SK-N-MC (cell line): ENCODE results near the gene MED25.

ENCODE experiments used
- DNase-seq: peaks from one replicate; pipeline ENCODE4 v3.0.0-alpha.2; 2011; ENCODE audit warnings: low read depth, low spot score
- H3K27ac ChIP-seq: fragments of 200-600 bp; sonication (generic); 2 replicates; pipeline ENCODE4 v1.5.1; 2016; ENCODE audit warnings: mixed run types
- H3K36me3 ChIP-seq: fragments of 200-600 bp; sonication (generic); 2 replicates; pipeline ENCODE4 v1.6.1; 2017; ENCODE audit warnings: antibody characterized with exemption, low read length, mixed read lengths; ENCODE audit not compliant: insufficient read depth
- H3K4me3 ChIP-seq: fragments of 200-600 bp; sonication (generic); 2 replicates; pipeline ENCODE4 v1.5.1; 2016
- H3K9ac ChIP-seq: fragments of 200-600 bp; sonication (generic); 2 replicates; pipeline ENCODE4 v1.8.0; 2017; ENCODE audit warnings: mixed run types, mixed read lengths; ENCODE audit not compliant: insufficient read length
- H3K9me3 ChIP-seq: fragments of 200-600 bp; sonication (generic); 2 replicates; pipeline ENCODE4 v1.6.1; 2017; ENCODE audit warnings: low read depth, mild to moderate bottlenecking, antibody characterized with exemption, low read length, moderate library complexity, mixed read lengths
- EZH2 ChIP-seq: fragments of 200-600 bp; sonication (generic); IDR thresholded peaks from one replicate; pipeline ENCODE4 v1.6.1; 2017; ENCODE audit warnings: antibody characterized with exemption
- FOXP2 ChIP-seq: optimal IDR thresholded peaks from 2 replicates; pipeline ENCODE3; 2011; ENCODE audit warnings: mild to moderate bottlenecking, moderate library complexity; ENCODE audit not compliant: insufficient read depth; ENCODE audit errors: extremely low read length, control extremely low read depth
- POLR2AphosphoS5 ChIP-seq: IDR thresholded peaks from 2 replicates; pipeline ENCODE4 v1.6.1; 2012; ENCODE audit warnings: mild to moderate bottlenecking, low read depth, low read length, borderline replicate concordance

MED25 gene

GRCh38 chr19:49863254-49863934 lies 45.3 kb downstream of the MED25 start:
- H3K27ac ChIP-seq = peak overlapping the region; percentile 58
- no peak overlapping the region for H3K4me3 ChIP-seq
- TF ChIP-seq FOXP2 (no peak), EZH2 (no peak), POLR2AphosphoS5 (no peak)
- no peak for DNase-seq
- peaks cover 54% of the 10 kb centered on the region for H3K36me3 ChIP-seq
- no peak overlapping the region for H3K9ac ChIP-seq
- no peaks in the 10 kb centered on the region for H3K9me3 ChIP-seq

GRCh38 chr19:49863935-49864320 lies 45.8 kb downstream of the MED25 start:
- DNase-seq = no peak
- Histone ChIP-seq H3K9me3 (no peaks in the 10 kb centered on the region), H3K27ac (no peak overlapping the region), H3K36me3 (peaks cover 48% of the 10 kb centered on the region), H3K4me3 (no peak overlapping the region), H3K9ac (no peak overlapping the region)
- no peak for TF ChIP-seq POLR2AphosphoS5
- no peak for TF ChIP-seq EZH2
- no peak for TF ChIP-seq FOXP2

- DNase-seq = no peak
- TF ChIP-seq EZH2 = no peak
- TF ChIP-seq POLR2AphosphoS5 = no peak
- TF ChIP-seq FOXP2 = no peak
- no peaks in the 10 kb centered on the region for H3K9me3 ChIP-seq
- H3K36me3 ChIP-seq = peaks cover 42% of the 10 kb centered on the region
- peak overlapping the region; percentile 98; the same call in 1 of the 2 replicates for H3K4me3 ChIP-seq
- H3K9ac ChIP-seq = no peak overlapping the region
- no peak overlapping the region for H3K27ac ChIP-seq
Observed at GRCh38 chr19:49864890-49865289, 46.8 kb downstream of the MED25 start.

- peak; percentile 73 for DNase-seq
- no peaks in the 10 kb centered on the region for H3K9me3 ChIP-seq
- H3K27ac ChIP-seq = peak within 1 kb of the TSS; percentile 89
- H3K9ac ChIP-seq = peak within 1 kb of the TSS; percentile 77
- TF ChIP-seq POLR2AphosphoS5 (peak; percentile 70), FOXP2 (no peak)
- H3K4me3 ChIP-seq = peak within 1 kb of the TSS; percentile 98
- H3K36me3 ChIP-seq = peaks cover 29% of the 10 kb centered on the region
Observed at GRCh38 chr19:49866933-49867782, 49.1 kb downstream of the MED25 start, which contains the start of gene PNKP. PNKP (minus strand) TSS chr19:49867576; CDS start chr19:49867204, 372 bp downstream.

- Histone ChIP-seq H3K36me3 (peaks cover 19% of the 10 kb centered on the region), H3K9me3 (no peaks in the 10 kb centered on the region), H3K4me3 (peak overlapping the region; percentile 75), H3K9ac (no peak overlapping the region), H3K27ac (peak overlapping the region; percentile 82)
- DNase-seq = no peak
- TF ChIP-seq FOXP2 (no peak), POLR2AphosphoS5 (no peak), EZH2 (no peak)
Observed at GRCh38 chr19:49869009-49869483, 51.0 kb downstream of the MED25 start.

- H3K9me3 ChIP-seq = no peaks in the 10 kb centered on the region
- H3K27ac ChIP-seq = no peak overlapping the region
- no peak for TF ChIP-seq EZH2
- TF ChIP-seq POLR2AphosphoS5 = peak; percentile 83
- peak; percentile 23 for TF ChIP-seq FOXP2
- peak overlapping the region; percentile 66 for H3K9ac ChIP-seq
- H3K36me3 ChIP-seq = peaks cover 13% of the 10 kb centered on the region
- H3K4me3 ChIP-seq = peak overlapping the region; percentile 78
- peak; percentile 100 for DNase-seq
Observed at GRCh38 chr19:49869484-49870308, 51.6 kb downstream of the MED25 start.

- Histone ChIP-seq H3K4me3 (peak overlapping the region; percentile 78), H3K9me3 (no peaks in the 10 kb centered on the region), H3K27ac (no peak overlapping the region), H3K9ac (peak overlapping the region; percentile 66), H3K36me3 (peaks cover 8% of the 10 kb centered on the region)
- TF ChIP-seq POLR2AphosphoS5 (no peak), FOXP2 (no peak), EZH2 (no peak)
- no peak for DNase-seq
Observed at GRCh38 chr19:49870309-49870901, 52.3 kb downstream of the MED25 start.
